Measurements from ENCODE around the gene BUD23. TPM values are rescaled to one million over a fixed set of nuclear protein-coding genes. Genes with fewer than 3 reads are reported as not detected.
A peak's percentile ranks its signal among the peaks of the same experiment; 100 is the strongest.

Gene BUD23
- total and polyA plus RNA-seq, 2 experiments from 2014 or later: 36.2 to 98.5 TPM

GRCh38 chr7:73667344-73668102 is 15.9 kb upstream of the BUD23 start, which contains the start of gene VPS37D:
Gene VPS37D, plus strand, starts transcription at chr7:73667831. Its CDS starts 128 bp downstream, at chr7:73667959.
- DNase-seq: peak; percentile 94
- Histone ChIP-seq H3F3A (ENCODE audit: insufficient read depth) (no peaks in the 10 kb centered on the region), H3K9ac (peak within 1 kb of the TSS; percentile 75), H3K79me2 (ENCODE audit: insufficient read depth) (no peaks in the 10 kb centered on the region), H3K4me1 (ENCODE audit: insufficient read depth) (no peaks in the 10 kb centered on the region), H3K27ac (no peak within 1 kb of the TSS), H3K36me3 (ENCODE audit: low read depth) (no peaks in the 10 kb centered on the region), H3K4me3 (peak within 1 kb of the TSS; percentile 76), H2AFZ (peak within 1 kb of the TSS; percentile 67), H3K9me3 (ENCODE audit: low read depth) (no peaks in the 10 kb centered on the region), H3K4me2 (ENCODE audit: unreplicated experiment) (peak within 1 kb of the TSS; percentile 86), H4K20me1 (ENCODE audit: insufficient read depth) (no peaks in the 10 kb centered on the region), H3K9me2 (ENCODE audit: insufficient read depth) (no peaks in the 10 kb centered on the region), H3K27me3 (replicated peaks; ENCODE audit: insufficient read depth) (no peaks in the 10 kb centered on the region; the same call in 1 of the 2 replicates)
- 3 to 8% methylated on average over 28 to 62 of the region's 79 CpGs for WGBS, 2 experiments (ENCODE audit: low coverage in 1 of 2, low lambda C conversion rate in 2 of 2, missing lambda C conversion rate in 2 of 2)
- in situ Hi-C loops (cut with MboI): no loop called here
- TF ChIP-seq EZH2 (IDR thresholded peaks at IDR 0.05; ENCODE audit: insufficient read depth, poor library complexity, severe bottlenecking) (no peak), EZH2phosphoT487 (IDR thresholded peaks at IDR 0.05; ENCODE audit: insufficient read depth, low read depth) (no peak)

- no peak for TF ChIP-seq EZH2 (IDR thresholded peaks at IDR 0.05; ENCODE audit: insufficient read depth, poor library complexity, severe bottlenecking)
- no peak for TF ChIP-seq EZH2phosphoT487 (IDR thresholded peaks at IDR 0.05; ENCODE audit: insufficient read depth, low read depth)
- Histone ChIP-seq H3F3A (ENCODE audit: insufficient read depth) (no peaks in the 10 kb centered on the region), H3K79me2 (ENCODE audit: insufficient read depth) (no peaks in the 10 kb centered on the region), H3K27ac (no peak overlapping the region), H4K20me1 (ENCODE audit: insufficient read depth) (no peaks in the 10 kb centered on the region), H3K9me2 (ENCODE audit: insufficient read depth) (no peaks in the 10 kb centered on the region), H2AFZ (peak overlapping the region; percentile 67), H3K9ac (peak overlapping the region; percentile 75), H3K4me3 (peak overlapping the region; percentile 76), H3K9me3 (ENCODE audit: low read depth) (no peaks in the 10 kb centered on the region), H3K4me2 (ENCODE audit: unreplicated experiment) (peak overlapping the region; percentile 86), H3K27me3 (replicated peaks; ENCODE audit: insufficient read depth) (no peaks in the 10 kb centered on the region; the same call in 1 of the 2 replicates), H3K36me3 (ENCODE audit: low read depth) (no peaks in the 10 kb centered on the region), H3K4me1 (ENCODE audit: insufficient read depth) (no peaks in the 10 kb centered on the region)
- in situ Hi-C loops (cut with MboI): no loop called here
- WGBS, 2 experiments (ENCODE audit: low coverage in 1 of 2, low lambda C conversion rate in 2 of 2, missing lambda C conversion rate in 2 of 2): 1 to 5% methylated on average over 12 to 48 of the region's 52 CpGs
- DNase-seq: peak; percentile 27
Observed at GRCh38 chr7:73668103-73668885, 15.1 kb upstream of the BUD23 start.

GRCh38 chr7:73668886-73669230 is 14.5 kb upstream of the BUD23 start:
- H3K36me3 ChIP-seq (ENCODE audit: low read depth): no peaks in the 10 kb centered on the region
- TF ChIP-seq EZH2 (IDR thresholded peaks at IDR 0.05; ENCODE audit: insufficient read depth, poor library complexity, severe bottlenecking): no peak
- no peak for TF ChIP-seq EZH2phosphoT487 (IDR thresholded peaks at IDR 0.05; ENCODE audit: insufficient read depth, low read depth)
- no peaks in the 10 kb centered on the region for H3K79me2 ChIP-seq (ENCODE audit: insufficient read depth)
- H3K9ac ChIP-seq: peak overlapping the region; percentile 75
- no peaks in the 10 kb centered on the region for H3F3A ChIP-seq (ENCODE audit: insufficient read depth)
- H3K9me2 ChIP-seq (ENCODE audit: insufficient read depth): no peaks in the 10 kb centered on the region
- WGBS, 2 experiments (ENCODE audit: low coverage in 1 of 2, low lambda C conversion rate in 2 of 2, missing lambda C conversion rate in 2 of 2): 45 to 67% methylated on average over 3 to 5 of the region's 5 CpGs
- no peaks in the 10 kb centered on the region for H3K4me1 ChIP-seq (ENCODE audit: insufficient read depth)
- no peaks in the 10 kb centered on the region for H4K20me1 ChIP-seq (ENCODE audit: insufficient read depth)
- H3K4me3 ChIP-seq: peak overlapping the region; percentile 76
- H3K27ac ChIP-seq: no peak overlapping the region
- H2AFZ ChIP-seq: peak overlapping the region; percentile 67
- H3K27me3 ChIP-seq (replicated peaks; ENCODE audit: insufficient read depth): no peaks in the 10 kb centered on the region; the same call in 1 of the 2 replicates
- no peak for DNase-seq
- H3K4me2 ChIP-seq (ENCODE audit: unreplicated experiment): peak overlapping the region; percentile 86
- H3K9me3 ChIP-seq (ENCODE audit: low read depth): no peaks in the 10 kb centered on the region
- in situ Hi-C loops (cut with MboI): no loop called here

- Histone ChIP-seq H4K20me1 (ENCODE audit: insufficient read depth) (no peaks in the 10 kb centered on the region), H3K27me3 (replicated peaks; ENCODE audit: insufficient read depth) (no peaks in the 10 kb centered on the region; the same call in 1 of the 2 replicates), H3F3A (ENCODE audit: insufficient read depth) (no peaks in the 10 kb centered on the region), H3K9me3 (ENCODE audit: low read depth) (no peaks in the 10 kb centered on the region), H3K9me2 (ENCODE audit: insufficient read depth) (no peaks in the 10 kb centered on the region), H3K4me3 (no peak overlapping the region), H3K79me2 (ENCODE audit: insufficient read depth) (no peaks in the 10 kb centered on the region), H3K4me1 (ENCODE audit: insufficient read depth) (no peaks in the 10 kb centered on the region), H3K27ac (no peak overlapping the region), H3K9ac (no peak overlapping the region), H2AFZ (no peak overlapping the region), H3K36me3 (ENCODE audit: low read depth) (no peaks in the 10 kb centered on the region), H3K4me2 (ENCODE audit: unreplicated experiment) (peak overlapping the region; percentile 86)
- in situ Hi-C loops (cut with MboI): no loop called here
- WGBS, 2 experiments (ENCODE audit: low coverage in 1 of 2, low lambda C conversion rate in 2 of 2, missing lambda C conversion rate in 2 of 2): 86 to 88% methylated on average over 15 to 19 of the region's 19 CpGs
- DNase-seq: no peak
- TF ChIP-seq EZH2phosphoT487 (IDR thresholded peaks at IDR 0.05; ENCODE audit: insufficient read depth, low read depth) (no peak), EZH2 (IDR thresholded peaks at IDR 0.05; ENCODE audit: insufficient read depth, poor library complexity, severe bottlenecking) (no peak)
Observed at GRCh38 chr7:73669288-73669701, 14.1 kb upstream of the BUD23 start.

Data from GM23248 (cell line).